ENCODE measurements around the gene RIT2.

Gene RIT2

GRCh38 chr18:42929181-42929580 is 186.3 kb downstream of the RIT2 start:
- no peak for DNase-seq (ENCODE audit: low read depth)

- no peak for DNase-seq (ENCODE audit: low read depth)
These were observed 190.4 kb downstream of the RIT2 start for GRCh38 chr18:42925036-42925435.

GRCh38 chr18:42922363-42922762 is 193.1 kb downstream of the RIT2 start:
- no peak for DNase-seq (ENCODE audit: low read depth)

GRCh38 chr18:42921226-42921737 is 194.2 kb downstream of the RIT2 start:
- no peak for DNase-seq (ENCODE audit: low read depth)

GRCh38 chr18:42920621-42921020 is 194.9 kb downstream of the RIT2 start:
- DNase-seq (ENCODE audit: low read depth) = no peak

DNA sequence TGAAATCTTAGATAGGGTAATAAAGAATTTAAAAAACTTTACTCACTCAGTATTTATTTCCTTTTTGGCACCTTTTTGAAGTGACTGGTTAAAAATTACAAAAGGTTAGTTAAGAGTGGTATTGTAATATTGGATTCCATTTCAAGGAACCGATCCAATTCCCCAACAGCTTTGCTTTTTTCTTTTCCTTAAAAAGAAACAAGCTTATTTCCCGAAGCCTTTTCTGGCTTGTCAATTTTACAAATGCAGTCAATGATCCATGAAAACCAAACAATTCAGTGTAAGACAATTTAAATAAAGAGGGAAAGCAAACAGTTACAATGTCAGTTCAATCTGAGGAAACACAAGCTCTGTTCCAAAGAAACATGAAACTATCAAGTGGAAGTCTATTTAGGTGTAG is 200.2 kb downstream of the RIT2 start:
- DNase-seq (ENCODE audit: low read depth) = no peak

DNA sequence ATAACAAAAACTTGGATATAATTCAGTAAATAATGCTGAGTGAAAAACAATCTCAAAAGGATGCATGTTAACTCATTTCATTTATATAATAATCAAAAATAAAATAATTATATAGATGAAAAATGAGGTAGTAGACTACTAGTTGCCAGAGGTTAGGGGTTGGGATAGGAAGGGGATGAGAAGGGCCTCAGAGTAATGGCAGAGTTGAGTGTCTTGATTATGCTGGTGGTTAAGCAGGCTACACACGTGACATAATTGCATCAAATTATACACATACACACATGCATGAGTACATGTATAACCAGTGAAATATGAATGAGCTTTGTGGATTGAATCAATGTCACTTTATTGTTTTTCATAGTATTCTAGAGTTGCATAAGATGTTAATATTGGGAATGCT is 201.0 kb downstream of the RIT2 start:
- no peak for DNase-seq (ENCODE audit: low read depth)

GRCh38 chr18:42909095-42909494 is 206.4 kb downstream of the RIT2 start:
- no peak for DNase-seq (ENCODE audit: low read depth)

GRCh38 chr18:42906761-42907160 is 208.7 kb downstream of the RIT2 start:
- no peak for DNase-seq (ENCODE audit: low read depth)

GRCh38 chr18:42901161-42901560 is 214.3 kb downstream of the RIT2 start:
- DNase-seq (ENCODE audit: low read depth) = no peak

DNA sequence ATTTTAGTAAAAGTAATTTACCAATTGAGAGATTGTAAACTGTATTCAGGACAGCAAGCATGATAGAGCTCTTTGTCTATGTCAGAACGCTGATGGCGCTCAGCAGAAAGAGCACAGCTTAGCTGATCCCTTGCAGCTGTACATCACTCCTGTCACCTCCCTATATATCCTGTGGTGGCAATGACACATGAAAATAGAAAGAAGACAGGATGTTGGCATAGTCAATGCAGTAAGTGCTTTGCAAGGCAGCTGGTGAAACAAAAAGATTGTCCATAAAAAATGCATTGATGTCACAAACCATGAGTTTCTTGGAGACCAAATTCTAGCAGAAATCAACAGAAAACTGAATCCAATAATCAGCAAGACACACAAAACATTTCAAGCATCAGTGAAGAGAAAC is 221.5 kb downstream of the RIT2 start:
- DNase-seq (ENCODE audit: low read depth) = no peak

GRCh38 chr18:42892181-42892580 is 223.3 kb downstream of the RIT2 start:
- no peak for DNase-seq (ENCODE audit: low read depth)

GRCh38 chr18:42891705-42892104 is 223.8 kb downstream of the RIT2 start:
- no peak for DNase-seq (ENCODE audit: low read depth)

DNA sequence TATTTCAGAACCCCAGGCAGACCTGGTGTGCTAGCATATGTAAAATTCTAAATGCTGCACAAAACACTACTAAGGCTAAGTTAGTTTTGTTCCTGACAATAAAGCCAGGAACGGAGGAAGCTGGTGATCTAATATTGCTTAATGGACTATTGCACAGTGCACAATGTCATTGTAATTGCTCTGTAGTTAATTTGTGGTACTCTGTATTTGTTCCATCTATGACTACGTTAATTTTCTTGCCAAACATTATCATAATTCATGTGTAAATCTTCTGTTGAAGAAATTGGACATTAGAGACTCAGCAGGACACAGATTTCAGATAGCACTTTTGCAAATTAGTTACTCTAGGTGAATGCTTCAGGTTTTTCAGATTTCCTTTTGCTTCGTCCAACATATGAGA is 232.3 kb downstream of the RIT2 start:
- no peak for DNase-seq (ENCODE audit: low read depth)

DNA sequence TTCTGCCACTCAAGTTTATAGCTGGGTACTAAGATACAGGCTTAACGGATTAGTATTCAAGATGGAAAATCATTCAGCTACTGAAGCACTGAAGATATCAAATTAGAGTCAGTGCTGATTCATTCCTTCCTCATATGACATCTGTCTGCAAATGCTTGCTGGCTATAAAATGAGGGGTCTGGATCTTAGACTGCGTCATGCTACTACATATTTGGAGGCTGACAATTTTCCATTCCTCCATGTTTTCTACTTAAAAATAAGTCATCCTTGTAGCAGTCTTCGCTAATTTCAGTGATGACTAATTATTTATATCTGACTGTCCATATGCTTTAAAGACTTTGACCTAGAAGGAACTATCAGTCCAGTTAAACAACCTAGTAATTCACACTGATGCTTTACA is 233.4 kb downstream of the RIT2 start:
- DNase-seq (ENCODE audit: low read depth) = no peak

GRCh38 chr18:42872838-42873237 is 242.6 kb downstream of the RIT2 start:
- DNase-seq (ENCODE audit: low read depth) = no peak

- no peak for DNase-seq (ENCODE audit: low read depth)
These were observed 250.6 kb downstream of the RIT2 start for GRCh38 chr18:42864876-42865275.

DNA sequence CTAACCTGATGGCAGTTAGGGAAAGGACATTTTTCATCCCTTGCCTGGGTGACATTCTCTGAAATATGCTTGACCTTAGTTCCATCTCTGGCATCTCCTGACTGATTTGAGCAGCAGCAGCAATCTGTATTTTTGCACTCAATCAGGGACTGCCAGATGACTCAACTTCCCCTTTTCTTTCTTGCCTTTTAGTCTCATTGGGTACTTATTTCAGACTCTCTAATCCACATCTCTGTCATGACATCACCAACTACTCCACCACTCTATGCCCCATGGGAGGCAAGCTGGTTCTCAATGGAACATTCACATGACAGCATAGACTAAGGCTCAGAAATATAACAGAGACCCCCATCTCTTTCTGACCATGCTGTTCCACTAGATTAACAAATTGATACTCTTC is 254.2 kb downstream of the RIT2 start:
- DNase-seq (ENCODE audit: low read depth) = no peak

DNA sequence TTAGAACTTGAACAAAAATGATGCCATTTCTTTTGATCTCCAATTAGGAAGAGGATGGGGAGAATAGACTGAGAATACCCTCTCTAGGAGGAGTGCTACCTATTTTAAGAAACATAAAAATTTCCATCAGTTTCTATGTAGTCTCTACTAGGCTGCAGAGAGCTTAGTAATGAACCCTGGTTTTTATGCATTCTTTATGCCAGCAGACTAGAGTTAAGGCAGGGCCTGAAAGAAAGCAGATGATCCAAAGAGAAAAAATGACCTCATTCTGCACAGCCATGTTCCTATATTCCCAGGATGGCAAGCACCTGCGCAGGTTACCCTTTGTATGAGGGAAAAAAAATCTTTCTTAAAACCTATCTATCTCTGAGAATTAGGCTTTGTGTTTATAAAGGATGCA is 254.9 kb downstream of the RIT2 start:
- no peak for DNase-seq (ENCODE audit: low read depth)

- DNase-seq (ENCODE audit: low read depth) = no peak
These were observed 255.5 kb downstream of the RIT2 start for GRCh38 chr18:42860011-42860410.

GRCh38 chr18:42854558-42854957 is 260.9 kb downstream of the RIT2 start:
- no peak for DNase-seq (ENCODE audit: low read depth)

DNA sequence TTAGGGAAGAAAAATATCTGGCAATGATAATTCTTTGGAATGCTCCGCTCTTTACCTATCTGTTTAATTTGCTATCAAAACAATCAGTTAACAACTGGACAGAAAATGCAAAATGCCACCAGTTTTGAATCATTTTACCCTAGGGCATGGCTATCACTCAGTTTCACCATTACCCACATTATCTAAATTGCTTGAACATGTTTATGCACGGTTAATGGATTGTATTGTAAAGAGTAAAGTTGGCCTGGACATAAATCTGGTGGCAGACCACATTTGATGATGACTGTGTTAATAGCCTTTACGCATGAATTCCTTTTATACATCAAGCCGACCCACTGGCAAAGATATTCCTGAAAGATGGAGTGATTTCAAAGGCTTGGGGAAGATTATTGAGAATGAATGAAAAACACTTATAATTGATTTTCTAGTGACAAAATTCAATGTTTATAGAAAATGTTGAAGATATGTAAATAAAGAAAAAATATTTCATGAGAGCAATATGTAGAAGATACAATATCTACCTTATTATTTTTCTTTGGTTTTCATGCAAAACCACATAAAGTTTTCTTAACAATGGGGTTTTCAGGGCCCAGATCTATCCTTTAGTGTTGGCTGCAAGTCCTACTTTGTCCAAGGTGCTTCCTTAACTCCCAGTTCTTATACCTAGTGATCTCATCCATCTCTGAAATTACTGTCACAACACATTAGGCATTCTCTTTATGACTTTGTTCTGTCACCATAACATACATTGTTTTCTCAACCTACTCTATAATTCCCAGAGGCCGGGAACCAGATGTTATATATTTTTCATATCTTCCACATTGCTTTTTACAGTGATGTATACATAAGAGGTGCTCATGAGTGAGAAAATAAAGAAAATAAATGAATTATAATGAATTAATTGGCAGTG is 265.1 kb downstream of the RIT2 start:
- no peak for DNase-seq (ENCODE audit: low read depth)

DNA sequence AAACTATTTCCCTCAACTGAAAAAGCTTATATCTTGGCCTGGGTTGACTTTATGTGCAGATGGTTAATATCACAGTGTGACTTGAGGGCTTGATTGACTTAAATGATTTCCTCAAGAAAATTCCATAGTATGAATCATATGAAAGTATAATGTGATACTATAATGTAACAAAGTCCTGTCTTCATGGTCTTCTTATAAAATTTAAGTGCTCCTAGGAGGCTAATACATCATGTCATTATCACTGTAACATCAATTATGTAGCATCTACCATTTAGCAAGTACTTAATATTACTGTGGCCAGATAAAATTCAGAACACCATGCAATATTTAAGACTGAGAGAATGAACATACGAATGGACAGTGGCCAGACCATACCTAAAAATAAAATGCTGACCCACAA is 276.1 kb downstream of the RIT2 start:
- DNase-seq (ENCODE audit: low read depth) = no peak

GRCh38 chr18:42838546-42839145 is 276.8 kb downstream of the RIT2 start:
- no peak for DNase-seq (ENCODE audit: low read depth)
